Breast epithelium (tissue), 4 donors: Measurements from ENCODE around the gene PLPP2. TPM values are rescaled to one million over a fixed set of nuclear protein-coding genes. Genes with fewer than 3 reads are reported as not detected.

Experiments
- DNase-seq, 2 donors: peaks; one replicate each; pipeline ENCODE4 v3.0.0-alpha.2; 2019; ENCODE audit warnings: low spot score in 2 of 2
- H3K27ac ChIP-seq, 2 donors: fragments of 200-600 bp; sonication (generic) in 1 of 2; one replicate each; pipeline ENCODE4 v1.5.1; 2016 to 2019; ENCODE audit warnings: mild to moderate bottlenecking in 1 of 2
- H3K27me3 ChIP-seq, 2 donors: fragments of 200-600 bp; sonication (generic) in 1 of 2; one replicate each; pipeline versions ENCODE4 v1.5.1 to v1.6.0; 2017 to 2019; ENCODE audit warnings: control low read depth in 1 of 2, mild to moderate bottlenecking in 1 of 2
- H3K36me3 ChIP-seq: fragments of 200-600 bp; one replicate; pipeline ENCODE4 v1.5.1; 2019
- H3K4me1 ChIP-seq, 2 donors: fragments of 200-600 bp; sonication (generic); one replicate each; pipeline ENCODE4 v1.5.1; 2016 to 2019; ENCODE audit warnings: control low read depth in 1 of 2
- H3K4me3 ChIP-seq, 3 donors: fragments of 200-600 bp; sonication (generic); 1 replicate in 2 of 3; 2 replicates in 1 of 3; pipeline ENCODE4 v1.5.1; 2016 to 2019; ENCODE audit warnings: mild to moderate bottlenecking in 3 of 3, moderate library complexity in 2 of 3
- H3K9me3 ChIP-seq, 2 donors: fragments of 200-600 bp; sonication (generic) in 1 of 2; one replicate each; pipeline ENCODE4 v1.5.1; 2016 to 2019; ENCODE audit warnings: control low read depth in 1 of 2
- POLR2A ChIP-seq: fragments of 450-650 bp; IDR thresholded peaks from one replicate; pipeline ENCODE4 v1.6.1; 2016; ENCODE audit warnings: antibody characterized with exemption, mild to moderate bottlenecking, moderate library complexity
- POLR2AphosphoS5 ChIP-seq, 3 donors: sonication (generic); formaldehyde crosslinking; IDR thresholded peaks; one replicate each; pipeline ENCODE4 v1.6.1; 2017; ENCODE audit warnings: antibody characterized with exemption in 3 of 3
- intact Hi-C: fragments of 100-400 bp; cut with DNase I; formaldehyde crosslinking; loops from one replicate; pipeline ENCODE4 v1.15.1; 2023; ENCODE audit warnings: low total_unique reads
- total RNA-seq, 3 donors: library from RNA; depleted of rRNA; stranded (reverse); fragments of >200 nt; gene quantifications; one replicate each; pipeline ENCODE4 v1.1.0, GENCODE V29; 2016
- TF ChIP-seq, protein P1 (sequence below), 3 donors: fragments of 450-650 bp; IDR thresholded peaks; one replicate each; pipeline ENCODE4 v1.5.1; 2016 to 2017; ENCODE audit warnings: antibody characterized with exemption in 3 of 3, mild to moderate bottlenecking in 3 of 3, moderate library complexity in 3 of 3

PLPP2 gene
- total RNA-seq, 3 donors from 2014 or later, result 0.48 to 166 (median 120) TPM

DNA sequence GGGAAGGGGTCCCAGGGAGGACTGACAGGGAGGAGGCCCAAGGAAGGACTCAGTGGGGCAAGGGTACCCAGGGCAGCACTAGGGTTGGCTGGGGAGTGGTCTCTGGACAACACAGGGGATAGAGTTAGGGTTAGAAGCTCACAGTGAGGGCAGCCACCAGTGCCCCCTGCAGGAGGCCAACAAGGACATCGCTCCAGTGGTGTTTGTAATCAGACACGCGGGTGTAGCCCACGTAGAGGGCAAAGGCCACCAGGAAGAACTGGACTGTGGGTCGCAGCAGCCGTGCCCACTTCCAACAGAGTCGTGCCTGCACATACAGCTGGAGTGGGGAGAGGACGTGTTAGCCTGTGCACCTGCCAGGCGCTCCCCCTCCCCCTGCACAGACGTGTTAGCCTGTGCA lies 9.2 kb downstream of the PLPP2 start:
- Histone ChIP-seq H3K36me3 (no peaks in the 10 kb centered on the region), H3K9me3 (no peaks in the 10 kb centered on the region), H3K27me3 (no peaks in the 10 kb centered on the region), H3K4me1 (no peaks in the 10 kb centered on the region), H3K27ac (no peak overlapping the region), H3K4me3 (no peak overlapping the region)
- DNase-seq, result no peak
- intact Hi-C loops, result no loop called here
- TF ChIP-seq POLR2A (no peak), POLR2AphosphoS5 (IDR thresholded peaks at IDR 0.05) (no peak)
- TF ChIP-seq, protein P1, sequence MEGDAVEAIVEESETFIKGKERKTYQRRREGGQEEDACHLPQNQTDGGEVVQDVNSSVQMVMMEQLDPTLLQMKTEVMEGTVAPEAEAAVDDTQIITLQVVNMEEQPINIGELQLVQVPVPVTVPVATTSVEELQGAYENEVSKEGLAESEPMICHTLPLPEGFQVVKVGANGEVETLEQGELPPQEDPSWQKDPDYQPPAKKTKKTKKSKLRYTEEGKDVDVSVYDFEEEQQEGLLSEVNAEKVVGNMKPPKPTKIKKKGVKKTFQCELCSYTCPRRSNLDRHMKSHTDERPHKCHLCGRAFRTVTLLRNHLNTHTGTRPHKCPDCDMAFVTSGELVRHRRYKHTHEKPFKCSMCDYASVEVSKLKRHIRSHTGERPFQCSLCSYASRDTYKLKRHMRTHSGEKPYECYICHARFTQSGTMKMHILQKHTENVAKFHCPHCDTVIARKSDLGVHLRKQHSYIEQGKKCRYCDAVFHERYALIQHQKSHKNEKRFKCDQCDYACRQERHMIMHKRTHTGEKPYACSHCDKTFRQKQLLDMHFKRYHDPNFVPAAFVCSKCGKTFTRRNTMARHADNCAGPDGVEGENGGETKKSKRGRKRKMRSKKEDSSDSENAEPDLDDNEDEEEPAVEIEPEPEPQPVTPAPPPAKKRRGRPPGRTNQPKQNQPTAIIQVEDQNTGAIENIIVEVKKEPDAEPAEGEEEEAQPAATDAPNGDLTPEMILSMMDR (IDR thresholded peaks at IDR 0.05), result no peak

DNA sequence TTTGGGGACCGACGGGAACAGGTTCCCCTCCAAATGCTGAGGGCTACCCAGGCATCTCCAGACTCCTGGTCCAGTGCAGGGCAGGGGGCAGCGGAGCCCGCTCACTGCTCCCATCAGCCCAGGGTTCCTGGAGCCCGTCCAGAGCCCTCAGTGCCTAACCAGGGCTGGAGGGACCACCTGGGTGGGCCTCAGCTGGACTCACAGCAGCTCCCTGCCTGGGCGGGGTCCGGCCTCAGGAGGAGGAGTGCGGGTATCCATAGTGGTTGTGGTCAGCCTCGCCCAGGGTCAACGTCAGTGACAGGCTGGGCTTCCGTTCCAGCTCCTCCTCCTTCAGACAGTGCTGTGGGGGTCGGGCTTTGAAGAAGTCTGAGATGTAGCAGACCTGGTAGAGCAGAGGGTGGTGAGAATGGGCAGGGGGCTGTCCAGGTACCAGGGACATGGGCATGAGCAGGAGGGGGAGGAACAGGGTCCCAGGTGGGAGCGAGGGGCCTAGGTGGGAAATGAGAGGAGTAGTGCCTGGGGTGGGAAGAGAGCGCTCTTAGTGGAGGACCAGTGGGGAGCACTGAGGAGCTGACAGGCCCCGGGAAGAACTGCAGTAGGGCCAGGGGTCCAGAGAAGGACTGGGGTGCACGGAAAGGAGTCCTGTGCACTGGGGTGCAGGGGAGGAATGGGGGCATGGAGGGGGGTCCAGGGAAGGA lies 9.9 kb downstream of the PLPP2 start:
- Histone ChIP-seq H3K27me3 (no peaks in the 10 kb centered on the region), H3K4me1 (no peaks in the 10 kb centered on the region), H3K27ac (no peak overlapping the region), H3K36me3 (no peaks in the 10 kb centered on the region), H3K4me3 (no peak overlapping the region), H3K9me3 (no peaks in the 10 kb centered on the region)
- TF ChIP-seq POLR2AphosphoS5 (IDR thresholded peaks at IDR 0.05), result no peak
- TF ChIP-seq, protein P1 (IDR thresholded peaks at IDR 0.05), result no peak
- no peak for DNase-seq
- intact Hi-C loops, result no loop called here

DNA sequence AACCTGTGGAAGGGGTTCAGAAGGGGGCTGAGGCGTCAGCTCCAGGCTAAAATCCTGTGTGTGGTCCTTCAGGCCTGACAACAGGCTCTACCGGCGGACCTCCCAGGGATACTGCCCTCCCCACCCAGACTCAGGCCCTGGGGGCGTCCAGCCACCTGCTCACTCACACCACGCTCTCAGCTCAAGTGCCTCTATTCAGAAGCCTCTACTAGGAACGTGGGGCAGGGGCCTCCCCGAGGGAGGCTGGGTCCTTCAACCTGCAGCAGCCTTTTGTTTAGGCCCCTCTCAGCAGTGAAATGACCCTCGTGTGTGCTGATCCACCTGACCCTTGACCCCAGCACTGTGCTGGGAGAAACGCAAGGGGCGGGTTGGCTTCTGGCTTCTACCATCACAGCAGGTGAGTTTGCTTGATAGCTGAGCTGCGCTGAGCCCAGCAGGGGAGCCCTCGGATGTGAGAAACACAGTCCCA lies 10.6 kb downstream of the PLPP2 start:
- H3K9me3 ChIP-seq, result no peaks in the 10 kb centered on the region
- DNase-seq, result no peak
- no peaks in the 10 kb centered on the region for H3K27me3 ChIP-seq
- intact Hi-C loops, result no loop called here
- H3K4me3 ChIP-seq, result no peak overlapping the region
- TF ChIP-seq POLR2A (no peak), POLR2AphosphoS5 (IDR thresholded peaks at IDR 0.05) (no peak)
- TF ChIP-seq, protein P1 (IDR thresholded peaks at IDR 0.05), result no peak
- H3K4me1 ChIP-seq, result no peaks in the 10 kb centered on the region
- no peaks in the 10 kb centered on the region for H3K36me3 ChIP-seq
- no peak overlapping the region for H3K27ac ChIP-seq

DNA sequence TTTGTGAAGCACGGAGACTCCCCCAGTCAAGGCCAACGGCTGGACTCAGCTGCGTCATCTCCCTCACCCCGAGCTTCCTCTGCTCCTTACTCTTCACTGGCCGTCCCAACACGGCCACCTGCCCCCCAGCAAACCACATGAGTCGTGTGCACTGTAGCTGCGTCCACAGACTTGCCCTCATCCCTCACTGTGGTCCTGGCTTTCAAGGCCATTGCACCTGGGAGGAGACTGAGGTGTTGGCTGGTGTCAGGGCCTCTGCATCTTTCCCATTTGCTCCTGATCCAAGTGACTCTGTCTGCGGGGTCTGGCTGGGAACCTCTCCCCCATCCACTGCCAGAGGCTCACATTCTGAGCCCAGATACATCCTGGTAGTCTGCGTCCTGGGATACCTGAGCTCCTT lies 11.5 kb downstream of the PLPP2 start:
- H3K4me1 ChIP-seq, result no peaks in the 10 kb centered on the region
- H3K4me3 ChIP-seq, result no peak overlapping the region
- no peak overlapping the region for H3K27ac ChIP-seq
- intact Hi-C loops, result no loop called here
- H3K9me3 ChIP-seq, result no peaks in the 10 kb centered on the region
- no peaks in the 10 kb centered on the region for H3K27me3 ChIP-seq
- H3K36me3 ChIP-seq, result no peaks in the 10 kb centered on the region
- TF ChIP-seq POLR2A (no peak), POLR2AphosphoS5 (IDR thresholded peaks at IDR 0.05) (no peak)
- TF ChIP-seq, protein P1 (IDR thresholded peaks at IDR 0.05), result no peak
- DNase-seq, result no peak

DNA sequence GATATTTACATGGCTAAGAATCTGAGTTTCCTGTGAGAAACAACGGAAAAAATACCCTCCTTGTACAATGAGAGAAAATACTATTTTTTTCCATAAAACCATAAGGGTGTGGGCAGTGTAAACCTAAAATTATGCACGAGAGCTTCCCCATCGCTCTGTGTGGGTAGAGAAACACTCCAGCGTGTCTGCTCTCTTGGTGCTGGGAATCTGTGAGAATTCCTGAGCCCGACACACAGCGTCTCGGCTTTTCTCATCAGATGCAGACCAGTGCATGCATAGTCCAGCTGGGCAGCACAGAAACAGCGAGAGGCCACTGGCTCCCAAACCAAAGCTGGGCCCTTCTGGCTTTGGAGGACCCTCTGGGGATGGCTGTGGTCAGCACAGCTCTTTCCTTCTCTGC lies 12.0 kb downstream of the PLPP2 start:
- intact Hi-C loops, result no loop called here

More for the DNA sequence above, 12.0 kb downstream of the PLPP2 start:
- Histone ChIP-seq H3K27ac (no peak overlapping the region), H3K4me1 (no peaks in the 10 kb centered on the region), H3K9me3 (no peaks in the 10 kb centered on the region), H3K4me3 (no peak overlapping the region), H3K36me3 (no peaks in the 10 kb centered on the region), H3K27me3 (no peaks in the 10 kb centered on the region)
- TF ChIP-seq POLR2A, result no peak
- TF ChIP-seq, protein P1 (IDR thresholded peaks at IDR 0.05), result no peak
- no peak for TF ChIP-seq POLR2AphosphoS5 (IDR thresholded peaks at IDR 0.05)
- no peak for DNase-seq
